OCI-LY7 (cell line): ENCODE measurements around the gene STUM. TPM values are rescaled to one million over a fixed set of nuclear protein-coding genes. Genes with fewer than 3 reads are reported as not detected.

Experiments used
- BruUV-seq: library from RNA; stranded (reverse); fragments of 400-500 nt; replicated peaks from 2 replicates; lab custom pipeline; 2021; lab: Mats Ljungman, UMichigan
- CTCF ChIA-PET: fragments of 300-600 bp; sonication (Branson Sonifier 250); formaldehyde crosslinking; loops from one replicate; lab custom pipeline; 2022; ENCODE audit warnings: antibody characterized with exemption; ENCODE audit not compliant: unreplicated experiment; lab: Charles Lee
- POLR2A ChIA-PET: fragments of 300-600 bp; sonication (Branson Sonifier 250); formaldehyde crosslinking; loops from one replicate; lab custom pipeline; 2022; ENCODE audit warnings: antibody characterized with exemption; lab: Charles Lee
- DNase-seq: peaks from one replicate; pipeline ENCODE4 v3.0.0-alpha.2; 2015; ENCODE audit warnings: low spot score
- H2AFZ ChIP-seq: fragments of 200-600 bp; sonication (generic), shearing (Covaris generic); 2 replicates; pipeline ENCODE4 v1.6.1; 2014; ENCODE audit warnings: mild to moderate bottlenecking, antibody characterized with exemption, low read length, moderate library complexity
- H3K27ac ChIP-seq: fragments of 200-600 bp; sonication (generic); 2 replicates; pipeline ENCODE4 v1.5.1; 2014; ENCODE audit warnings: mixed run types, low read depth, mild to moderate bottlenecking, moderate library complexity, low read length, inconsistent platforms; ENCODE audit not compliant: poor library complexity, severe bottlenecking
- H3K36me3 ChIP-seq: fragments of 200-600 bp; sonication (generic); 2 replicates; pipeline ENCODE4 v1.6.1; 2014; ENCODE audit warnings: mild to moderate bottlenecking, antibody characterized with exemption, low read length, moderate library complexity, mixed read lengths; ENCODE audit not compliant: insufficient read depth
- H3K4me1 ChIP-seq: fragments of 200-600 bp; sonication (generic); 2 replicates; pipeline ENCODE4 v1.5.1; 2014; ENCODE audit warnings: mild to moderate bottlenecking, low read length; ENCODE audit not compliant: insufficient read depth, poor library complexity, severe bottlenecking
- H3K4me2 ChIP-seq: fragments of 200-600 bp; sonication (generic); 2 replicates; pipeline ENCODE4 v1.6.1; 2014; ENCODE audit warnings: mild to moderate bottlenecking, low read length
- H3K4me3 ChIP-seq: fragments of 200-600 bp; sonication (generic); 2 replicates; pipeline ENCODE4 v1.5.1; 2014; ENCODE audit warnings: mild to moderate bottlenecking, low read depth, low read length; ENCODE audit not compliant: poor library complexity, severe bottlenecking
- H3K79me2 ChIP-seq: fragments of 200-600 bp; sonication (generic); 2 replicates; pipeline ENCODE4 v1.6.1; 2016; ENCODE audit warnings: low read depth, mild to moderate bottlenecking, low read length, moderate library complexity, mixed read lengths; ENCODE audit not compliant: insufficient read depth
- H3K9me2 ChIP-seq: fragments of 200-600 bp; sonication (generic); 2 replicates; pipeline ENCODE4 v1.6.1; 2016; ENCODE audit warnings: mild to moderate bottlenecking, low read length, mixed read lengths; ENCODE audit not compliant: insufficient read depth
- H3K9me3 ChIP-seq: fragments of 200-600 bp; sonication (generic); 2 replicates; pipeline ENCODE4 v1.6.1; 2014; ENCODE audit warnings: mild to moderate bottlenecking, mixed run types, low read length, mixed read lengths
- H4K20me1 ChIP-seq: fragments of 200-600 bp; sonication (generic); 2 replicates; pipeline ENCODE4 v1.6.1; 2014; ENCODE audit warnings: mild to moderate bottlenecking, antibody characterized with exemption, low read length, moderate library complexity, mixed read lengths; ENCODE audit not compliant: insufficient read depth
- CTCF ChIP-seq: fragments of 200-600 bp; sonication (generic); conservative IDR thresholded peaks from 2 replicates; pipeline ENCODE4 v1.5.1; 2014; ENCODE audit warnings: mild to moderate bottlenecking, antibody characterized with exemption, low read length, moderate library complexity, mixed read lengths
- EZH2phosphoT487 ChIP-seq: fragments of 200-600 bp; sonication (generic); IDR thresholded peaks from 2 replicates; pipeline ENCODE4 v1.6.1; 2018; ENCODE audit warnings: low read depth, borderline replicate concordance, mild to moderate bottlenecking, mixed run types, antibody characterized with exemption, low read length, moderate library complexity, mixed read lengths
- intact Hi-C: fragments of 100-400 bp; cut with micrococcal nuclease; formaldehyde crosslinking; loops from one replicate; pipeline ENCODE4 v1.10.0; 2022; ENCODE audit not compliant: unreplicated experiment
- total RNA-seq, 2 experiments: library from RNA; depleted of rRNA in 1 of 2; stranded (reverse); fragments of >200 nt in 1 of 2; shearing (Covaris generic) in 1 of 2; gene quantifications; 2 replicates each; pipeline ENCODE4 v1.2.3, GENCODE V29; 2014 to 2022

The STUM gene
- total RNA-seq, 2 experiments from 2014 or later = not detected

- ChIA-PET CTCF (interaction anchor here (0.6 to 1.2 kb wide), 4 partner anchors 15 to 111 kb away, joined by 3 to 8 read pairs (median 3); no protein-coding TSS in a partner anchor), POLR2A (interaction anchor here (0.6 to 0.7 kb wide), 7 partner anchors 22 to 440 kb away, joined by 3 to 6 read pairs (median 3); no protein-coding TSS in a partner anchor)
- H3K36me3 ChIP-seq = no peaks in the 10 kb centered on the region
- no peak overlapping the region for H3K4me3 ChIP-seq
- BruUV-seq = no TSS peak
- no peaks in the 10 kb centered on the region for H3K9me2 ChIP-seq
- no peaks in the 10 kb centered on the region for H3K9me3 ChIP-seq
- H4K20me1 ChIP-seq = no peaks in the 10 kb centered on the region
- H3K79me2 ChIP-seq = no peaks in the 10 kb centered on the region
- intact Hi-C loops = loop anchor here (1.0 to 5.0 kb wide), 4 partner anchors 60 to 422 kb away; no protein-coding TSS in a partner anchor
- DNase-seq = peak; percentile 86
- no peak overlapping the region for H3K27ac ChIP-seq
- TF ChIP-seq CTCF (peak; percentile 96), EZH2phosphoT487 (no peak)
- peaks cover 20% of the 10 kb centered on the region for H3K4me1 ChIP-seq
- H3K4me2 ChIP-seq = no peak overlapping the region
- H2AFZ ChIP-seq = no peak overlapping the region
Observed at GRCh38 chr1:226547754-226548191, 791 bp upstream of the STUM start.

- Histone ChIP-seq H2AFZ (peak overlapping the region; percentile 58; the same call in 1 of the 2 replicates), H3K4me1 (peaks cover 20% of the 10 kb centered on the region), H4K20me1 (no peaks in the 10 kb centered on the region), H3K9me3 (no peaks in the 10 kb centered on the region), H3K4me2 (peak overlapping the region; percentile 61), H3K79me2 (no peaks in the 10 kb centered on the region), H3K27ac (no peak overlapping the region), H3K36me3 (no peaks in the 10 kb centered on the region), H3K4me3 (peak overlapping the region; percentile 38), H3K9me2 (no peaks in the 10 kb centered on the region)
- POLR2A ChIA-PET = interaction anchor here (0.6 to 1.0 kb wide), 2 partner anchors 127 to 129 kb away, joined by 3 to 5 read pairs; no protein-coding TSS in a partner anchor
- TF ChIP-seq CTCF = no peak
- no peak for TF ChIP-seq EZH2phosphoT487
- no TSS peak for BruUV-seq
- no peak for DNase-seq
- CTCF ChIA-PET = interaction anchor here (0.6 to 1.9 kb wide), 5 partner anchors 22 to 136 kb away, joined by 3 to 5 read pairs (median 3); no protein-coding TSS in a partner anchor
- intact Hi-C loops = loop anchor here (5.0 kb wide), 1 partner anchor 58 kb away; no protein-coding TSS in a partner anchor
Observed at GRCh38 chr1:226549094-226549936, 751 bp downstream of the STUM start.
